ENCODE data around the gene MTFMT. TPM values are rescaled to one million over a fixed set of nuclear protein-coding genes. Genes with fewer than 3 reads are reported as not detected.
"Not testable (repeated sequence)": the region's sequence is repeated elsewhere in the genome, so short reads cannot be mapped to it uniquely, and the experiment has no call there.

MTFMT gene
- polyA plus RNA-seq, 4 donors: 12.3 to 19.4 (median 16.0) TPM

DNA sequence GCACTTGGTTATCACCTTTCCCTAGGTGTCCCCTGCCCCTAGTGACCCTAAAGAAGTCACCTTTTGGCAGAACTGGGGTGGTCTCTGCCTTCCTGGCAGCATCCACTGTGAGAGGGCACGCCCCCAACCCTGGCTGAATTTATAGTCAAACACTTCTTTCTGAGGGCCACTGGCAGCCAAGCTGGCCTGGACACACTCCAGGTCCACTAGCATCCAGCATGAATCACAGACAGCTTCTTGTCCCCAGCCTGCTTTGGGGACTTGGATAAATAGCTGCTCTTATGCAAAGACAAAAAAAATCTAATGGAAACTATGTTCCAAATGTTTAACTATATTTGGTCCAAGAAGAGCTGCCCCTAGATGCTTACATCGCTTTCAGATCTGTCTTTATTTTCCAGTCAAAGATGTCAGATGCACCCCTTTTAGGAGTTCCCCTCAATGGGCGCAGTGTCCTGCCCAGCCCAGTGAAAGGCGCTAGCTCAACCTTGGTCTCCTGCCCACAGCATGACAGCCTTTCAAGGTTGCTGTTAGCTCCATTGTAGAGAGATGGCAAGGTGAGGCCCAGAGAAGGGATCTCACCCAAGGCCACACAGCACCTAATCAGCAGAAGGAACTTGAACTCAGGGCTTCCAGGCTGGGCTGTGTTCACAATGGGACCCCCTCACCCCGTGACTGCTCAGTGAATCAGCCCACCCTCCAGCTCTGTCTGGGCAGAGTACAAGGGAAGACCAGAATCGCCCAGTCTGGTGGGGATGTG lies 31.4 kb upstream of the MTFMT start:
- no peak for DNase-seq (ENCODE audit: low read depth in 4 of 4, low spot score in 3 of 4)

DNA sequence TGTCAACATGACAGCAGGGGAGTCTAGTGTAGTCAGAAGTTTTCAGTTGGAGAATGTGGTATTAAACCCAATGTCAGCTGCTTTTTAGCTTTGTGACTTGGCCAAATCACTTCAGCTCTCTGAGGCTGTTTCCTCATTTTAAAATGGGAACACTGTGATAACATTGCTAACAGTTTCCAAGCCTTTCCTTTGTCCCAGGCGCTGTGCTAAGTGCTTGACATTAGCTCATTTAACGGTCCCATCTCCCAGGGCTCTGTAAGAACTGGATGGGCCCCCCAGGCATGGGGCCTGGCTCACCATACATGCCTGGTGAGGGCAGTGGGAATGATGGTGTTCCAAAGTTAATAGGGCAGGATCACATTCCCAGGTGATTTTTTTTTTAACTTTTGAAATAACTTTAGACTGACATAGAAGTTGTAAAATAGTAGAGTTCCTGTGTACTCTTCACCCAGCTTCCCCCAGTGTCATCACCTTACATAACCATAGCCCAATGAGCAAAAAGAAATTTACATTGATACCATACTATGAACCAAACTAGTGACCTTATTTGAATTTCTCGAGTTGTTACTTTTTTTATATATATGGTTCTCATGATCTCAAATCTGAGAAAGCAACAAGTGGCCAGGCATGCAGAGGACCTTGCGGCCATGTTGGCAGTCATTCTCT lies 30.6 kb upstream of the MTFMT start:
- DNase-seq (ENCODE audit: low read depth in 4 of 4, low spot score in 3 of 4): no peak

DNA sequence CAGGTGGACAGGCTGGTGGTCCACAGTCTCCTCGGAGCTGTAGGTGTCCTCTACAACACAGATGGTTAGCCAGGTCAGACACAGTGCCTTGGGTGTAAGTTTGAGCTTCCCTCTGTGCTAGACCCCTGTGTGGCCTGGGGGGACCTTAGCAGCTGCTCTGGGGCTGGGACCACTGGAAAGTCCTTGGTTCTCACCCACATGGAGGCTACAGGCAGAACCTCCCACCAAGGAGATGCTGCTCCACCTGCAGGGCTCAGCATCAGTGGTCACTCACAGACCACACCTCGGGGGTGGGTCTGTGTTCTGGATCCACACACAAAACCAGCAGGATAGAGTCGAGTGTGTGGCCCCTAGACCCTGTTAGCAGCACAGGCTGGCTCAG lies 29.9 kb upstream of the MTFMT start:
- DNase-seq (ENCODE audit: low read depth in 4 of 4, low spot score in 3 of 4): no peak

DNA sequence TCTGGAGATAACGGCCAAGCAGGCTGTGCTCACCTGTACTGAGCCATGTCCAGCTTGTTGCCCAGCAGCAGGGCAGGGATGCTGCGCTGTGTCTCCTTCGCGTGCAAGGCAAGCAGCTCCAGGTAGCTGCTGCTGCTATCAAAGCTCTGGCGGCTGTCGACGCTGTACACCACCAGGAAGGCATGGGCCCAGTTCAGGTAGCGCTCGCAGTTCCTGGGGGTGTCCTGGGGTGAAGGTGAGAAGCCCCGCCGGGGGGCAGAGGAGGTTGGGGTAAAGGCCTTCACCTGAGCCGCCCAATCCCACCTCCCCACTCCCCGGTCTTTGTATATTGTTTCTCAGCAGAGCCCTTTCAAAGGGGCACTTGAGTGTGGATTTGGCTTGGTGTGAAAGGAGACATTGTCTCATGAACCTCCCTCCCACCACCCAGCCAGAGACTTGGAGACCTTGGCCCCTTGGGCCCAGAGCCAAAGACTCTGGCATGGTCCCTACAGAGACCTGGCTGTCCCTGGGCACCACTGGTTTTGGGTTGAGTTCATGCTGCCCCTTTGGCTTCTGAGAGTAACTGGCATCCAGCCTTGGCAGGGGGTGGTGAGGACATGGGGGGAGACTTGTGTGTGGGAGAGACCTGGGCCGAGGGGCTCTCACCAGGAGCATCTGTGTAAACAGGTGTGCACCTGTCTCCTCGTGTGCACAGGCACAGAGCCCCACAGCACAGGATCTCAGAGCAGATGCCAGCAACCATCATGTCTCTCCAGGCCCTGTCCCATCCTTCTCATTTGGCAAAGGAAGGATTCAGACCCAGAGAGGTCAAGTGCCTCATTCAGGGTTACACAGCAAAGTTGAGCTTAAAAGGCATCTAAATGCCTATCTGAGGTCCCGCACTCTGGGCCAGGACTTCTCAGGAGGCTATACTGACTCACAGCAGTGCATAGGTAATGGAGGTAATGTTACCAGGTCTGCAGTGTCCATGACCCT lies 29.2 kb upstream of the MTFMT start:
- DNase-seq (ENCODE audit: low read depth in 4 of 4, low spot score in 3 of 4): no peak

DNA sequence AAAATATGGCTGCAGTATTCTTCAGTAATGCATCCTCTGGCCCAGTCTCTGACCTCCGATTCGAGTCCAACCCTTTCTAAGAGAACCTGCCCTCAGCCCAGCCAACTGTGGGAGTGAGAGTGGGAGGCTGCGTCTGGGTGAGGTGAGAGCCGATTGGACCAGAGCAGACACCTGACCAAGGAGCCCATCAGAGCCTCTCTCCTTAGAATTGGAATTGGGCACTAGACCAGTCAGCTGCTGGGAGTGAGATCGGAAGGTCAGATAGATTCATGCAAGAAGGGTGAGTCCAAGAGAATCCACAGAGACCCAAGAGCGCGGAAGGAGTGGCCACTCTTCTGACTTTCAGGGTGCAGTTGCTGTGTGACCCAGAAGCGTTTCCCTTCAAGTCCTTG lies 28.1 kb upstream of the MTFMT start:
- DNase-seq (ENCODE audit: low read depth in 4 of 4, low spot score in 3 of 4): no peak

DNA sequence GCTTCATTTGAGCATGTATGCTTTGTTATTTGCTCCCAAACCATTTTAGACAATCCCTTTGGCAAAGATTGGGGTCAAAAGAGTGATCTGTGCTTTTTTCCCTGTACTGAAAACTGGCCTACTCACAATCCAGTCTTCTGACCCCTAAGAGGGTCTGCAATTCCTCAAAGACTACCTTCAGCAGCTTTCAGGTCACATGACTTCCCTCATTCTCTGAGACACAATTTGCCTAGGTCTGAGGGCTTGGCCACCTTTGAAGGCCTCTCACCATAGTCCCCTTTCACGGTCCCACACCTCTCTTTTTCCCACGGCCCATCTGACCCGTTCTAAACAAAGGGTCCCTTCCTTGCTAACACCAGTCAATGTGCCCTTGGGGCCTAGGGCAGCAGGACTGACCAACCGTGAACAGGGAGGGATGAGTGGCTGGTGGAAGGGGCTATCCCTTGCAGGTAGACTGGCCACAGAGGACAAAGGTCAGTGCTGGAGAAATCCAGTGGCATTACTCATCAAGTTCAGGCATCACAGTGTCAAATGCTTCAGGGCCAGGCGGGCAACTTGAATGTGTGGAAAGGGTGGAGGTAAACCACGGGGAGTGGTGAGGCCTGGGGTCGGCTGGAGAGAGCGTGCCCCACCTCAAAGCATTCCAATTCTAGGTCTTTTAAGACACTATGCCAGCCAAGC lies 27.6 kb upstream of the MTFMT start:
- no peak for DNase-seq (ENCODE audit: low read depth in 4 of 4, low spot score in 3 of 4)

DNA sequence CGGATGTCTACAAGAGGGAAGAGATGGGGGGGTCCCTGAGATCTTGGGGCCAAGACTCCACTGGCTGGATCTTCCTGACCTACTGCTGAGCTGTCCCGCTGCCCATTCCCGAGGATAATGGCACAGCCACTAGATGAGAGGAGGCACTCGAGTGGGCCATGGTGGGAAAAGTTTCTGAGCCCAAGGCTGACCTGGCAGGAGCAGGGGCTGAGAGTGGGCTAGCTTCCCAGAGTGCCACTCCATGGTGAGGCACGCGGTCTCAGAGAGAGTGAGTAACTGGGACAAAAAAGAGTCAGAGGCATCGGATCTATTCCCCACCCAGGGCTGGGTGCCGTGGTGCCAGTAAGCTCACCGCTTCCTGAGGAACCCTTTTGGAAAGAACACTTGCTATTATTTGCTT lies 26.7 kb upstream of the MTFMT start:
- no peak for DNase-seq (ENCODE audit: low read depth in 4 of 4, low spot score in 3 of 4)

DNA sequence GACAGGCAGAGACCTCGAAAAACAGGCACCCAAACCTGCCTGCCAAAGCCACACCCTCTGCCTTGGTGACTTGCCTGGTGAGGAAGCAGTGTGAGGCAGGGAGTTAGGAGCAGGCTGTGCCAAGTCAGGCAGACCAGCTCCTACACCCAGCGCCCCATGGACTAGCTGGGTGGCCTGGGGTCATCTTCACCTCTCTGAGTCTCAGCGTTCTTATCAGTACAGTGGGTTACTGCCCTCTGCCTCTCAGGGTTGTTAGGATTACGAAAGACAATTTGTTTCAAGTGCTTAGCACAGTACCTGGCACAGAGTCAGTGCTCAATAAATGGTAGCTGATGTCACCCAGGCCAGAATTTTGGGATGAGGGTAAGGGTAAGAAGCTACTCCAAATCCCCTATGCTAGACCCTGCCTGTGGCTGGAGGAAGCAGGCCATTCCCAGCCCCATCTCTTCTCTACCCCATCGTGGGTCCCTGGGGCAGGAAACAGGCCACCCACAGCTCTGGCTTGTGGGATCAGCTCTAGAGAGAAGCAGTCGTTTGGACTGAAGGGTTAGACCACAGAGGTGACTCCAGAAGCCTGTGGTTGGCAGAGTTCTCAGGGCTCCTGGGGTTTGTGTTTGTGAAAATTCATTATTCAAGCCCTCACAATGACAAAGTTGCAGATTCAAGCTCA lies 25.9 kb upstream of the MTFMT start:
- no peak for DNase-seq (ENCODE audit: low read depth in 4 of 4, low spot score in 3 of 4)

DNA sequence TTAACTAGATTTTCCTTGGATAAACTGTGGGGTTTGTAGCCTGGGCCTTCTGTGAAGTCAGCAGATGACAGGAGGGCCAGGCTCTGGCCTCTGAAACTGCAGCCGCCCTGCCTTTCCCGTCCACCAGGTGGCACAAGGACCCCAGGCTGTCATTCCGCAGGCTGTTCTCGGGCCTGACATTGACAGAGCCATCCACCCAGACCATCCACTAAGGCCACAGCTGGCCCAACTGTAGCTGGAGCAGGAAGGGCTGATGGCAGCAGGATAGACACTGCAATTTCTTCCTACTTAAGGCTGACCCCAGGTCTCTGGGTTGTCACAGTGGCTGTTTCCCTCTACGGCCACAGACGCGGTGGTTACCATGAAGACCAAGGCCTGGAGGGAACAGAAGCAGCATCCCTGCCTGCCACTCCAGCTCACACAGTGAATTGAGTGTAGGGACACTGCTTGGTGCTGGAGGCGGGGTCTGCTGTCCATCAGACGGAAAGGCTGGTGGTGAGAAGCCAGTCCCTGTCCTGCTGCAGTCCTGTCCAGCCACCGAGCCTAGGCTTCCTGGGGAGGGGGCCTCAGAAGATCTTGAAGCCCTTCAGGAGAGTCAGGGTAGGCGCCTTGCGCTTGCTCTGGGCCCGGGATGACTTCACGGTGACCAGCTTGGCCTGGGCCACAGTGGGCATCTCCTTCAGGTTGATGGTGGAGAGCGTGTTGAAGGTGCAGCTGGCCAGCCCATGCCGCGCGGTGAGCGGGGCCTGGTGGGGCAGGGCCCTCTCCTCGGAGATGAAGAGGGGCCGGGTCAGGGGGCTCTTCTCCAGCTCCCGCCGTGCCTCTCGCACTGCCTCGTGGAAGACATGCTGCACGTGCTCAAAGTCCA lies 25.1 kb upstream of the MTFMT start:
- DNase-seq (ENCODE audit: low read depth in 4 of 4, low spot score in 3 of 4): no peak

DNA sequence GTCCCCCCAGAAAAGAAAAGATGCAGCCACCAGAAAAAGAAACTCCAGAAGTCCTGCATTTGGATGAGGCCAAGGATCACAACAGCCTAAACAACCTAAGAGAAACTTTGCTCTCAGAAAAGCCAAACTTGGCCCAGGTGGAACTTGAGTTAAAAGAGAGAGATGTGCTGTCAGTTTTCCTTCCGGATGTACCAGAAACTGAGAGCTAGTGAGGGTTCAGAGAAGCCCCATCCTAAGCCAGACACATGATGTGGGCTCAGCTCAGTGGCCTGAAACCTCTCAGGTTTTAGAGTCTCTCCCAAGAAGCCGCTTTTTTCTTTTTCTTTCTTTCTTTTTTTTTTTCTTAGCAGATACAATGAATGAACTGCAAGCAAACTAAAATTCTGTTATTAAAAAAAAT lies 23.5 kb upstream of the MTFMT start:
- no peak for DNase-seq (ENCODE audit: low read depth in 4 of 4, low spot score in 3 of 4)

DNA sequence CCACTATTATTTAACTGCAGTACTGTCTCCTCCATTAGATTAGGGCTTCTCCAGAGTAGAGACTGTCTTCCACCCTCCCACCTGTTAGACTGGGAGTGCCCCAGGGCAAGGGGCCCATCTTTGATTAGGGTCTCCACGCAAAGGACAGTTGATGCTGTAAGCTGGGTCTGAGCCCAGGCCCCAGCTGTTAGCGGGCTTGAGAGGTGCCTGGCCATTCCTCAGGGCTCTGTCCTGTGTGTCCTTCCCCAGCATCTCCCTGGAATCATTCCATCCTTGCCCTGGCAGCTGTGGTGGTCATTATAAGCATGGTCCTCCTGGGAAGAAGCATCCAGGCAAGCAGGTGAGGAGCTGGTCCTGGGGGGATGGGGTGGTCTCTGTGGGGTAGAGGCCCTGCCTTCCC lies 21.8 kb upstream of the MTFMT start:
- DNase-seq (ENCODE audit: low read depth in 4 of 4, low spot score in 3 of 4): no peak

DNA sequence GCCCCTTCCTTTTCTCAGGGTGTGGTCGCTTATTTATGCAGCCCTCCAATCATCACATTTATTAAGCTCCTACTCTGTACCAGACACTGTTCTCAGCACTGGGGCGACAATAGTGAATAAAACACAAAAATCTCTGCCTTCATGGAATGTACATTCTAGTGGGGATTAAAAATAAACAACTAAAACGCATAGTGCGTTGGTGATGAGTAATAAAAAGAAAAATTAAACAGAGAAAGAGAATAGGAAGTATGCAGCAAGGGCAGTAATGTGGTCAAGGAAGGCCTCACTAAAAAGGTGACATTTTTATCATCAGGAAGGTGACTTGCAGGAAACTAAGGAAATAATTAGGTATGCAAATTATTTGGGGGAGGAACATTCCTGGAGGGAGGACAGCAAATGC lies 20.8 kb upstream of the MTFMT start:
- no peak for DNase-seq (ENCODE audit: low read depth in 4 of 4, low spot score in 3 of 4)

DNA sequence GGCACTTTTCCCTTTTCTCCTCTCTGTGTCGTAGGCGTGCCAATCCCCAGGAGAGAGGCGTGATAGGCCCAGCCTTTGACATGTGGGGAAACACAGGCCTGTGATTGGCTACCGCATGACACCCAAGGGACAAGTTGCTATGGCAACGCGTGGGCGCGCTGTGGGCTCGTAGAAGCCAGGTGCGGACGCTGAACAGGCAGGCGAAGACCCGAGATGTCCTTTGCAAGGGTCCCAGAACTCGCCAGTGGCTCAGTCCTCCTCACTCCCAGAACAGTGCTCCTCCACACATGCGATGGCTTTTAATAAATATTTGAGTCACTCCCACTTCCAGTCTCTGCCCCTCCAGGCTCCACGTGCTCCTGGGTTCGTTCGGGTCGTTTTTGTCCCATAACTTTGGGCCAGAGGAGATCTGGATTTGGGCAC lies 20.0 kb upstream of the MTFMT start:
- peak in 3 of 4 donors; percentile 68 to 86 (median 75) for DNase-seq (ENCODE audit: low read depth in 4 of 4, low spot score in 3 of 4)

DNA sequence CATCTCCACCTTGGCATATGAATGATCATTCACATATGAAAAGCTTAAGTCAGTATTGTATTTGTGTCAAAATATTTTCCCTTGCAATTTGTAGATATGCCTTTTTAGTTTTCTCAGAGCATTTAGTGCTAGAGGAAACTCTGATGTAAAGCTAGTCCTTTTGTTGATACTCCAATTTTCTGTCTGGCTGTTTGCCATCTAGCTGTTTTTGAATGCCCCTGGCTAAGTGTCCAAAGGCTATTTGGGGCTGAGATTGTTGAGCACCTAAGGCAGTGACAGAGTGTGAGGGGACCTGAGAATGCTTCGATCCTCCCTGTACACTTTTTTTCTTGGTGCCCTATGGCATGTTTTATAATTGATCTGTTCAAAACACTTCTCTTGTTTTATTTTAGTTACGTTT lies 18.8 kb upstream of the MTFMT start:
- DNase-seq (ENCODE audit: low read depth in 4 of 4, low spot score in 3 of 4): no peak

DNA sequence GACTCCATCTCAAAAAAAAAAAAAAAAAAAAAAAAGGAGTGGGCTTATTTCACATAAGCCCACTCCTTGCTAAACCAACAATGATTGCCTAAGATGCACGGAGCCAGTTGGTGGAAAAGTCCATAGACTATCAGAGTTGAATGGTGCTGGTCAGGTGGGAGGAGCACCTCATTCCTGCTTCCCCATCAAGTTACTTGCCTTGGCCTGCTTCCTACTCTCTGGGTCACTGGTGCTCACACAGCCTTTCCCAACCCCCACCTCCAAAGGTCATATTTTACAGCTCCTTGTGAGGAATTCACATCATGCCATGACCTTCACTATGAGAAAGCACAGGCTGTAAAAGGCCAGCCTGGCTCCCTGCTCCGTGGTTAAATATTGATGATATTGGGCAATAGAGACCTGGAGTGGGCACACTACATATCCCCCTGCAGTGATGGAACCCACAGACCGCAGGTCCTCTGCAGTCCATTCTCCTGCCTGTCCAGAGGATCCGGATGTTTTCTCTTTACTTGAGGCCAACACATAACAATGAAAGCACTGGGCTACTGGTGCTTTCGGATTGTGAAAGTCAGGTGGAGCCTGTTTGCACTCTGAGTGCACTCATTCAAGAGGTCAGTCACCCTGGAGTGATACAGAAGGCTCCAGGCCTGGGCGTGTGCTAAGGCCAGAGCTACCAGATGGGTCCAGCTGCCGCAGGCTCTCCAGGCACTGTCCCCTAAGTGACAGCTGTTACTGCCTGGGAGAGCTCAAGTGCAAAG lies 15.5 kb upstream of the MTFMT start, which contains the start of gene SLC51B:
Gene SLC51B, plus strand, starts transcription at position 664 of the 758 bp plus-strand sequence. CDS start 4,618 bp downstream, outside the sequence.
- no peak for DNase-seq (ENCODE audit: low read depth in 4 of 4, low spot score in 3 of 4)

DNA sequence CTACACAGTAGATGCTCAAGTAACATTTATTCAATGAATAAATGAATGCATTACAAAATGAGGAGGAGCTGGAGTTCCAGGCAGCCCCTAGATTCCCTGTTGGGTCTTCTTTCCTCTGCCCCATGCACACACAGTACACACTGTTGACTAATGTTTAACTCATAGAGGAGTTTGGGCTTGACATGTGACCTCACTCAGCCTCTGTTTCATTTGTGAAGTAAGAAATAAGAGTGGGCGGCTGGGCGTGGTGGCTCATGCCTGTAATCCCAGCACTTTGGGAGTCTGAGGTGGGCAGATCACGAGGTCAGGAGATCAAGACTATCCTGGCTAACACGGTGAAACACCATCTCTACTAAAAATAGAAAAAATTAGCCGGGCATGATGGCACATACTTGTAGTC lies 14.8 kb upstream of the MTFMT start:
- not testable (repeated sequence) for DNase-seq (ENCODE audit: low read depth in 4 of 4, low spot score in 3 of 4)

DNA sequence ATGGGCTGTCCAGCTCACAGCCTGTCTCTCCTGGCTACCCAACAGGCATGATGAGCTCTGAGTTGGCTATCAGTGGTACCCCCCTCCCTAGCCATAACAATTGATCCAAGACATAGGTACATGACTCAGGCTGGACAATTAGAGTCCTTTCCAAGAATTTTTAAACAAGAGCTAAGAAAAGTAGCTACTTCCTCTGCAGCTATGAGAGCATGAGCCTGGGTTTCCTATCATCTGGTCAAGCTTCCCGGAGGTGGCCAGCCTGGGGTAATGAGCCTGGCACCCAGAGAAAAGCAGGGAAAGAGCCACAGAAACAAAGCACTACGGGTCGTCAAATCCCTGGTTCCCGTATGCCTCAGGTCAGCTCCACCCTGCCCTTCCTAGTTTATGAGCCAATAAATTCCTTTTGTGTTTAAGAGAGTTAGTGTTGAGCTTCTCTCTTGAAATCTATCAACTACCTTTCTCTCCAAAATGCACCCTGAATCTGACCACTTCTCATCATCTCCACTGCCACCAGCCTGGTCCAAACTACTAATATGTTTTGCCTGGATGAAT lies 13.4 kb upstream of the MTFMT start:
- no peak for DNase-seq (ENCODE audit: low read depth in 4 of 4, low spot score in 3 of 4)

DNA sequence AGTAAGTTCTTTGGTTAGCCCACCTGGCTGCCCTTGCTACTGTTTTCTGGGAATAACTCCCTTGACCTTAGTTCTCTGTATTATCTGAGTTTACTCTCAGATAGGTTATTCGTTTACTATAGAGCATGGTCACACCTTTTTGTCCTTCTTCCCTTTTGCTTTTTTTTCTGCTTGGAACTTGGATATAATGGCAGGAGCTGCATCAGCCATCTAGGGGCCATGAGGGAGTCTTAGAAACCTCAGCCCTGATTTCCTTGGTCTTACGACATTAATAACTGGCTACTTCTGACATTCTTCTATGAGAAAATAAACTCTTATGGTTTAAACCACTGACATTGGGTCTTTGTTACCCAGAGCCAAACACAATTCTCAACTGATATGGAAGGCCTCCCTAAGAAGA lies 12.3 kb upstream of the MTFMT start:
- DNase-seq (ENCODE audit: low read depth in 4 of 4, low spot score in 3 of 4): no peak
